ENCODE measurements around the gene BORCS5.
A peak's percentile ranks its signal among the peaks of the same experiment; 100 is the strongest.
"Not testable (repeated sequence)": the region's sequence is repeated elsewhere in the genome, so short reads cannot be mapped to it uniquely, and the experiment has no call there.

Gene BORCS5

GRCh38 chr12:12356896-12357718, at the start of gene BORCS5:
Gene BORCS5, plus strand, starts transcription at chr12:12357078. Its CDS starts 374 bp downstream, at chr12:12357452.
- FAIRE-seq, result peak; percentile 98

GRCh38 chr12:12310695-12311094, 46.2 kb upstream of the BORCS5 start:
- FAIRE-seq; DNase-seq (ENCODE audit: extremely low spot score, insufficient read length, low read depth): not testable (repeated sequence)

More at GRCh38 chr12:12356896-12357718, at the start of gene BORCS5:
- peak; percentile 89 for DNase-seq (ENCODE audit: extremely low spot score, insufficient read length, low read depth)

GRCh38 chr12:12315838-12316237, 41.0 kb upstream of the BORCS5 start:
- no peak for DNase-seq (ENCODE audit: extremely low spot score, insufficient read length, low read depth)
- FAIRE-seq, result no peak

GRCh38 chr12:12319451-12320183, 37.3 kb upstream of the BORCS5 start:
- FAIRE-seq (no peak), DNase-seq (ENCODE audit: extremely low spot score, insufficient read length, low read depth) (no peak)

GRCh38 chr12:12323118-12323517, 33.8 kb upstream of the BORCS5 start:
- DNase-seq (ENCODE audit: extremely low spot score, insufficient read length, low read depth) (no peak), FAIRE-seq (no peak)

GRCh38 chr12:12323591-12323990, 33.3 kb upstream of the BORCS5 start:
- FAIRE-seq, result no peak

GRCh38 chr12:12326262-12326661, 30.6 kb upstream of the BORCS5 start:
- FAIRE-seq (no peak), DNase-seq (ENCODE audit: extremely low spot score, insufficient read length, low read depth) (no peak)

More at GRCh38 chr12:12323591-12323990, 33.3 kb upstream of the BORCS5 start:
- no peak for DNase-seq (ENCODE audit: extremely low spot score, insufficient read length, low read depth)

GRCh38 chr12:12327802-12328201, 29.1 kb upstream of the BORCS5 start:
- DNase-seq (ENCODE audit: extremely low spot score, insufficient read length, low read depth) (peak; percentile 29), FAIRE-seq (peak; percentile 84)

- DNase-seq (ENCODE audit: extremely low spot score, insufficient read length, low read depth), result no peak
- no peak for FAIRE-seq
These were observed 25.6 kb upstream of the BORCS5 start for GRCh38 chr12:12331244-12331771.

GRCh38 chr12:12331896-12332295, 25.0 kb upstream of the BORCS5 start:
- DNase-seq (ENCODE audit: extremely low spot score, insufficient read length, low read depth) (no peak), FAIRE-seq (no peak)

- DNase-seq (ENCODE audit: extremely low spot score, insufficient read length, low read depth) (no peak), FAIRE-seq (no peak)
These were observed 23.2 kb upstream of the BORCS5 start for GRCh38 chr12:12333407-12334366.

GRCh38 chr12:12334367-12335040, 22.4 kb upstream of the BORCS5 start:
- peak; percentile 66 for FAIRE-seq
- peak; percentile 56 for DNase-seq (ENCODE audit: extremely low spot score, insufficient read length, low read depth)

GRCh38 chr12:12336049-12336411, 20.8 kb upstream of the BORCS5 start:
- FAIRE-seq (no peak), DNase-seq (ENCODE audit: extremely low spot score, insufficient read length, low read depth) (no peak)

- no peak for DNase-seq (ENCODE audit: extremely low spot score, insufficient read length, low read depth)
- FAIRE-seq, result no peak
These were observed 20.4 kb upstream of the BORCS5 start for GRCh38 chr12:12336511-12336910.

GRCh38 chr12:12338527-12339168, 18.2 kb upstream of the BORCS5 start:
- FAIRE-seq (no peak), DNase-seq (ENCODE audit: extremely low spot score, insufficient read length, low read depth) (no peak)

- FAIRE-seq, result no peak
- DNase-seq (ENCODE audit: extremely low spot score, insufficient read length, low read depth), result no peak
These were observed 6.9 kb upstream of the BORCS5 start, which contains the start of gene MANSC1 for GRCh38 chr12:12349711-12350665. Gene MANSC1, minus strand, starts transcription at chr12:12350242. Its CDS starts 6,928 bp downstream, at chr12:12343314.

- DNase-seq (ENCODE audit: extremely low spot score, insufficient read length, low read depth) (no peak), FAIRE-seq (no peak)
These were observed 5.9 kb upstream of the BORCS5 start for GRCh38 chr12:12350868-12351463.
